HG03457 (cell line): ENCODE measurements around the gene SMTNL2.

Experiments used
- ATAC-seq: cut with Tn5 transposase; IDR thresholded peaks from one replicate; pipeline ENCODE4 v1.9.1; 2021; ENCODE audit warnings: moderate number of reproducible peaks; ENCODE audit not compliant: unreplicated experiment

The SMTNL2 gene

GRCh38 chr17:4584101-4584916, at the start of gene SMTNL2:
SMTNL2 (plus strand) TSS chr17:4584529; CDS start chr17:4584606, 77 bp downstream.
- no peak for ATAC-seq

- ATAC-seq: no peak
Observed at GRCh38 chr17:4534928-4535666, 49.2 kb upstream of the SMTNL2 start.

GRCh38 chr17:4535667-4536258, 48.6 kb upstream of the SMTNL2 start:
- ATAC-seq: no peak

- no peak for ATAC-seq
Observed at GRCh38 chr17:4536259-4536741, 48.0 kb upstream of the SMTNL2 start.

DNA sequence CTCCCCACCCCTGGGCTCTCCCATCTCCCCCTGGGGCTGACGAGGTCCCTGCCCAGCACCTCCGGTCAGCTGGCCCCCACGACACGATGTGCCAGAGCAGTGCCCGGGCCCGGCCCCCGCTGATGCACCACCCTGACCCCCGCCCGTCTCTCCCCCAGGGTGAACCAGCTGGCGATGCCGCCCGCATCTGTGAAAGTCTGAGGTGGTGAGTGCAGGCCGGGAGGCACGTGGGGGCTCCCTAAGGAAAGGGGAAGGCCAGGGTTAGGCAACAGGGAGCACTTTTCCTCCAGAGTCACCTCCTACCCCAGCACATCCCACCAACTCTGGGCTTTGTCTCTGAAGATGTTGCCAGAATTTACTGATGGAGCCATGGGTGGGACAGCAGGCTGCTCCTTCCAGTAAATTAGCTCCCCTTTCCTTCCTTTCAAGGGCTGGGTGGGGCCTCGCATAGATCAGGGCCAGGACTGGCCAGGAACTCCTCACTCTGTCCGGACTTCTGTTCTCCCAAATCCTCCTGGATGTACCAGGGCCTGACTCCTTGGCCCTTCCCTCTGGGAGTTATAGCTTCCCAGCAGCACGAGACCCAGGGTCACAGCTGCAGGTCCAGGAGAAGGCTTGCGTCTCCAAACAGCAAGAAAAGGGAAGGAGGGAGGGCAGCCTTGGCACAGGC, 47.5 kb upstream of the SMTNL2 start:
- no peak for ATAC-seq

DNA sequence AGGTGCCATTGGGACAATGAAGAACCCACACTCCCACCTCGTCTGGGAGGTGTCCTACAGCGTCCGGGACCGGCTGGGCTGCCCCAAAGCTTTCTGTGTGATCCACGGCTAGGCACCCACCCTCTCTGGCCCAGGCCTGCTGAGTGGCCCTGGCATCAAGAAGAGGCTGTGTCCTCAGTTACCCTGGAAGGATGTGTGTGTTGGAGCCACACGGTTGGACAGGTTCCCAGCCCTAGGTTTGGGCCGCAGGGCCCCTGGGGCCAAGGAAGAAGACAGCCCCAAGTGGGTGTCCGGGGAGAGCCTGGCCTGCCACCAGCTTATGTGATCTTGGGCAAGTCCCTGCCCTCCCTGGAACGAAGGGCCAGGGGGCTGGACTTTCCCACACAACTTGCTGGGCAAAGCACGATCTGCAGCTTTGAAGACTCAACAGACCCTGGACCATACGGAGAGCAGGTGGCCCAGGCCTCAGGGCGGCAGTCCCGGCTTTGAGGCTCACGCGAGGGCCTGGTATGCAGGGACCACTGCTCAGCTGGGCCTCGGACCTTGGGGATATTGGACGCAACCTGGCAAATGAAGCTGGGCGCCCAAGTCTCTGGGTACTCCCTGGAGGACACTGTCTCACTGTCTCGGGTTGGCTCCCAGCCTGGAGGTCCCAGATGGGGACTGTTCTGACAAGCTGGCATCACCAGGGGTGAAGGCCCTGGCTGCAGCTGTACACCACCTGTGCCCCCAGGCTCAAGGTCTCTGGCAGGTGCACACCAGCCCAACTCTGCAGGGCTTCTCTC, 46.7 kb upstream of the SMTNL2 start:
- ATAC-seq: no peak

GRCh38 chr17:4538236-4539002, 45.9 kb upstream of the SMTNL2 start:
- ATAC-seq: no peak

DNA sequence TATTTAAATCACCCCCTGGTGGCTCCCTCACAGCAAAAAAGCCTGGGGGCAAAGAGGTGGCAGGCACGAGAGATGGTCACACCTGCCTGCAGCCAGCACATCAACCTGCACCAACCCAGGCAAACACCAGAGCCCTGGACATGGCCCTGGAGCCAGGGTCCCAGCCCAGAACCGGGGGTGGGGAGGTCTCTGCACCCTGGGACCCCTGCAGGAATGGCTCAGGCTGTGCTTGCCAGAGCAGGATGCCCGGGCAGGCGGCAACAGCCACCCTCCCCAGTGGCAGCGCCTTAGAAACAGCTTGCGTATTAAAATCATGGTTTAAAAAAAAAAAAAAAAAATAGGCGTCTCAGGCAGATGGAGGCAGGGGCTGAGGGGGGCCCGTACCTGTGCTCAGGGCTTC, 45.3 kb upstream of the SMTNL2 start:
- ATAC-seq: no peak

- ATAC-seq: no peak
Observed at GRCh38 chr17:4539576-4540223, 44.6 kb upstream of the SMTNL2 start.

GRCh38 chr17:4540224-4540651, 44.1 kb upstream of the SMTNL2 start:
- ATAC-seq: no peak

DNA sequence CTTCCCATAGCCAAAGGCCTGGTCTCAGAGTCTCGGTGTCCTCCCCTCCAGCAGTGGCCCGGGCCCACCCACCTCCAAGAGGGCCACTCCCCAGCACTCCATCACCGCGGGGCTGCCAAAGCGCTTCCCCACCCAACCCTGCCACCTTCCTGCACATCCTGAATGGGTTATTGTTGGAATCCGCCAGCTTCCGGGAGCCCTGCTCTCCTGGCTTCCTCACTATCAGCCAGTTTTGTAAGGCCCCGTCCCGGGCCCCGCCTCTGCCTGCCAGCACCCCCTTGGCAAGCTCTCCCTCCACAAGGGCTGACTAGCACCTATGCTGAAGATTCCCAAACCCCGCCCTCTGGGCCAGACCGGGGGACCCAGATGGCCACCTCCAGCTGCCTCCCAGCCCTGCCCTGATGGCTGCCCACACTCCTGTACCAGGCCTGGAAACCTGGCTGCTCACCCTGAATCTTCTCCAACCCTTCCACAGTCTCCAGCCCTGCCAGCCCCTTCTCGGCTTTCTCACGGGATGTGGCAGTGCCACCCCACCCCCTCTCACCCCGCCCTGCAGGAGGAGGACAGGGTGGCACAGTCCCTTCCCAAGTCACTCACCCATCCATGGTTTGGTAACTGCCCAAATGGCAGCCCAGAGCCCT, 43.5 kb upstream of the SMTNL2 start:
- ATAC-seq: no peak

DNA sequence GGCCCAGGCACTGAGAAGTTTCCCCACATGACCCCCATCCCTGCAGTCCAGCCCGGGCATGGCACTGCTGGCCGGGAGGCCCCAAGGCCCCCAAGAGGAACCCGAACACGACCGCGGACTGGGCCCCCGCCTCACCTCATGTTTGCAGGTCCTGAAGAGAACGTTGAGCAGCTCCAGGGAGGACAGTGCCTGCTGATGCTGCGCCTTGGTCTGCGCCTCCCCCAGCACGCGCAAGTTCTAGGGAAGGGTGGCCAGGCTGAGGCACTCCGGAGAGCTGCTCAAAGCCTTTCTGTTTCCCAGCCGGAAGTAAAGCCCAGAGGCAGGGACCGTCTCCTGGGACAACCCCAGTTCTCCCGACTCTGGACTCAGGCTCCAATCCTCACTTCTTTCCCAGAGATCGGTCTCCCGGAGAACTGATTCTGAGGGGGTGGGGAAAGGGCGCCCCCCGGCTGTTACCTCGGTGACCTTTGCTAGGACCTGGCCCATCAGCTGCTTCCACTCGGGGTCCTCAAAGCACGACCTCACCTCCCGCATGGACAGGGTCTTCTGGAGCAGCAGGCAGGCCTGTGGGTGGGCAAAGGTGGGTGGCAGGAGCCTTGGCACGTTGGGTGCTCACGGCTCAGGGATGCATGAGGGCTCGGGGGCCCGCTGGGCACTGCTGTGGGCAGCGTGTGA, 42.9 kb upstream of the SMTNL2 start:
- no peak for ATAC-seq

GRCh38 chr17:4542003-4542725, 42.2 kb upstream of the SMTNL2 start:
- ATAC-seq: no peak

- no peak for ATAC-seq
Observed at GRCh38 chr17:4542726-4543191, 41.6 kb upstream of the SMTNL2 start.

- no peak for ATAC-seq
Observed at GRCh38 chr17:4543557-4544026, 40.7 kb upstream of the SMTNL2 start.

- no peak for ATAC-seq
Observed at GRCh38 chr17:4544135-4544950, 40.0 kb upstream of the SMTNL2 start.

DNA sequence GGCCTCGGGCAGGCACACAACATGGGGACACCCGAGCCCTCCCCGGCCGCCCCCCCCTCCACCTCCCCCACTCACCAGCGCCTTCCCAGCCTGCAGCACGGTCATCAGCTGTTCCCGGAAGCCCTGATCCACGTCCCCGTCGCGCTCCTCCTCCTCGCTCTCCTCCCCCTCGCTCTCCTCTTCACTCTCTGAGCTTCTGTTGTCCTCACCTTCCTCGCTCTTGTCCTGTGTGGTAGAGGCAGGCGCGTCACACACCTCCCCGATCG, 39.4 kb upstream of the SMTNL2 start:
- ATAC-seq: no peak
